Smooth muscle cell (in vitro differentiated cells): ENCODE data around the gene TFB1M. TPM values are rescaled to one million over a fixed set of nuclear protein-coding genes. Genes with fewer than 3 reads are reported as not detected.
"Not testable (repeated sequence)": the region's sequence is repeated elsewhere in the genome, so short reads cannot be mapped to it uniquely, and the experiment has no call there.

Experiments
- DNase-seq: peaks from one replicate; lab custom pipeline; 2025; ENCODE audit not compliant: unreplicated experiment; lab: John Stamatoyannopoulos, UW
- H2AFZ ChIP-seq: fragments of 200-600 bp; sonication (generic); 2 replicates; pipeline ENCODE4 v1.6.0; 2016; ENCODE audit warnings: antibody characterized with exemption, low read depth, mild to moderate bottlenecking
- H3F3A ChIP-seq: fragments of 200-600 bp; sonication (generic); 2 replicates; pipeline ENCODE4 v1.6.0; 2017; ENCODE audit warnings: antibody characterized with exemption, low read depth
- H3K27ac ChIP-seq: fragments of 200-600 bp; sonication (generic); 2 replicates; pipeline ENCODE4 v1.5.1; 2016; ENCODE audit warnings: low read depth, mild to moderate bottlenecking
- H3K27me3 ChIP-seq: fragments of 200-600 bp; sonication (generic); 2 replicates; pipeline ENCODE4 v1.6.1; 2016; ENCODE audit warnings: low read depth, mild to moderate bottlenecking
- H3K36me3 ChIP-seq: fragments of 200-600 bp; sonication (generic); 2 replicates; pipeline ENCODE4 v1.5.1; 2016; ENCODE audit warnings: low read depth
- H3K4me1 ChIP-seq: fragments of 200-600 bp; sonication (generic); 2 replicates; pipeline ENCODE4 v1.5.1; 2016; ENCODE audit warnings: low read depth
- H3K4me2 ChIP-seq: fragments of 200-600 bp; sonication (generic); 2 replicates; pipeline ENCODE4 v1.6.0; 2016; ENCODE audit warnings: mild to moderate bottlenecking
- H3K4me3 ChIP-seq: fragments of 200-600 bp; sonication (generic); 2 replicates; pipeline ENCODE4 v1.5.1; 2016; ENCODE audit warnings: mild to moderate bottlenecking
- H3K79me2 ChIP-seq: fragments of 200-600 bp; sonication (generic); 2 replicates; pipeline ENCODE4 v1.6.0; 2016; ENCODE audit warnings: low read depth, mild to moderate bottlenecking
- H3K9ac ChIP-seq: fragments of 200-600 bp; sonication (generic); 2 replicates; pipeline ENCODE4 v1.6.0; 2016; ENCODE audit warnings: low read depth
- H3K9me3 ChIP-seq: fragments of 200-600 bp; sonication (generic); replicated peaks from 2 replicates; pipeline ENCODE4 v1.5.1; 2016; ENCODE audit warnings: low read depth
- H4K20me1 ChIP-seq: fragments of 200-600 bp; sonication (generic); 2 replicates; pipeline ENCODE4 v1.6.0; 2016; ENCODE audit warnings: low read depth
- WGBS: methylation state at CpG from one replicate; pipeline ENCODE4 v1.1.7; 2016; ENCODE audit warnings: low lambda C conversion rate; 5-methylcytosine and 5-hydroxymethylcytosine counted together
- polyA plus RNA-seq: library from polyadenylated mRNA; unstranded; fragments of >200 nt; fragmentation: Nextera tagmentation; extraction: Ambion mirVana; gene quantifications from 2 replicates; pipeline ENCODE4 v1.2.1, GENCODE V29; 2016
- total RNA-seq: library from RNA; depleted of rRNA; stranded (reverse); fragments of >200 nt; gene quantifications from 2 replicates; pipeline ENCODE4 v1.2.3, GENCODE V29; 2014
- TF ChIP-seq, protein P1 (sequence below): fragments of 200-600 bp; sonication (generic); IDR thresholded peaks from 2 replicates; pipeline ENCODE4 v1.5.1; 2017; ENCODE audit warnings: borderline replicate concordance, mild to moderate bottlenecking, antibody characterized with exemption; ENCODE audit not compliant: insufficient read depth, poor library complexity, severe bottlenecking

Gene TFB1M
- total and polyA plus RNA-seq, 2 experiments from 2014 or later = 12.1 to 16.9 TPM

- H3K27me3 ChIP-seq = no peaks in the 10 kb centered on the region
- H3K9ac ChIP-seq = no peak overlapping the region
- no peaks in the 10 kb centered on the region for H3F3A ChIP-seq
- no peak overlapping the region for H3K4me3 ChIP-seq
- H3K27ac ChIP-seq = no peak overlapping the region
- TF ChIP-seq, protein P1, sequence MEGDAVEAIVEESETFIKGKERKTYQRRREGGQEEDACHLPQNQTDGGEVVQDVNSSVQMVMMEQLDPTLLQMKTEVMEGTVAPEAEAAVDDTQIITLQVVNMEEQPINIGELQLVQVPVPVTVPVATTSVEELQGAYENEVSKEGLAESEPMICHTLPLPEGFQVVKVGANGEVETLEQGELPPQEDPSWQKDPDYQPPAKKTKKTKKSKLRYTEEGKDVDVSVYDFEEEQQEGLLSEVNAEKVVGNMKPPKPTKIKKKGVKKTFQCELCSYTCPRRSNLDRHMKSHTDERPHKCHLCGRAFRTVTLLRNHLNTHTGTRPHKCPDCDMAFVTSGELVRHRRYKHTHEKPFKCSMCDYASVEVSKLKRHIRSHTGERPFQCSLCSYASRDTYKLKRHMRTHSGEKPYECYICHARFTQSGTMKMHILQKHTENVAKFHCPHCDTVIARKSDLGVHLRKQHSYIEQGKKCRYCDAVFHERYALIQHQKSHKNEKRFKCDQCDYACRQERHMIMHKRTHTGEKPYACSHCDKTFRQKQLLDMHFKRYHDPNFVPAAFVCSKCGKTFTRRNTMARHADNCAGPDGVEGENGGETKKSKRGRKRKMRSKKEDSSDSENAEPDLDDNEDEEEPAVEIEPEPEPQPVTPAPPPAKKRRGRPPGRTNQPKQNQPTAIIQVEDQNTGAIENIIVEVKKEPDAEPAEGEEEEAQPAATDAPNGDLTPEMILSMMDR = no peak
- no peaks in the 10 kb centered on the region for H3K4me1 ChIP-seq
- H3K79me2 ChIP-seq = no peaks in the 10 kb centered on the region
- WGBS = 40% methylated on average over 2 of the region's 2 CpGs
- peaks cover 7% of the 10 kb centered on the region for H3K9me3 ChIP-seq
- no peak overlapping the region for H2AFZ ChIP-seq
- no peaks in the 10 kb centered on the region for H4K20me1 ChIP-seq
- H3K4me2 ChIP-seq = no peak overlapping the region
- peaks cover 6% of the 10 kb centered on the region for H3K36me3 ChIP-seq
- no peak for DNase-seq
Observed at GRCh38 chr6:155341130-155341828, 27.0 kb upstream of the TFB1M start.

DNA sequence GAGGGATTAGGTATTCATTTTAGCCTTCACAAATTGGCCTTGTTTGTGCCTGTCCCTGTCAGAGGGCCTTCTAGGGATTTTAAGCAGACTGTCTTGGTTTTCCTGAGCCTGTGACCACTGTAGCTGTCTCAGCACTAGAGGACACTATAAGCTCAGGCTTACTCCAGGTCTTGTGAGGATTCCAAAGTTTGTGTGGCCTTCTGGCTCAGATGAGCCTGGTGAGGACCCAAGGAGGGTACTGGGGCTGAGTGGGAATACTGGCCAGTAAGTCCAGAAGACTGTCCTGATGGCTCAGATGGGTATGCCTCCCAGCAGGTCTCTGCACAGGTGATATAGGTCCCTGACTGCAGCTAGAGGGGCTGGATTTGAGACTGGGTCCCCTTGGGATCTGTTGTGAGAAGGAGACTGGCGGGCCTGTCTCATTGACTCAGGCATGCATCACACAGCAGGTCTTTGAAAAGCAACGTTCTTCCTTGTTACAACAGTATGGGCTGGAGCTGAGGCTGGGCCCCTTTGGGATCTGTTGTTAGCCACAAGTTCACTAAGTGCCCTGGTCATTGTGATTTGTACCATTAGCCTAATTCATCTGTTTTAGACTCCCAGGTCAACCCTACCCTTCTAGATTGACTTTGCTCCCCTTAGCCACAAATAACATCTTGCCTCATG is 26.3 kb upstream of the TFB1M start:
- Histone ChIP-seq H3K9me3 (peaks cover 3% of the 10 kb centered on the region), H2AFZ (no peak overlapping the region), H3K36me3 (peaks cover 6% of the 10 kb centered on the region), H3F3A (no peaks in the 10 kb centered on the region), H3K27ac (no peak overlapping the region), H3K9ac (no peak overlapping the region), H3K4me3 (no peak overlapping the region), H3K4me1 (no peaks in the 10 kb centered on the region), H3K79me2 (no peaks in the 10 kb centered on the region), H3K4me2 (no peak overlapping the region), H4K20me1 (no peaks in the 10 kb centered on the region), H3K27me3 (no peaks in the 10 kb centered on the region)
- TF ChIP-seq, protein P1 = no peak
- DNase-seq = no peak
- WGBS = 70% methylated on average over 2 of the region's 2 CpGs

GRCh38 chr6:155339929-155340328 is 25.6 kb upstream of the TFB1M start:
- not testable (repeated sequence) for H3K36me3 ChIP-seq, H3K27me3 ChIP-seq, H3K4me1 ChIP-seq, H4K20me1 ChIP-seq, H3K9me3 ChIP-seq, H3K79me2 ChIP-seq, H3F3A ChIP-seq, H3K9ac ChIP-seq, H3K4me3 ChIP-seq, H3K4me2 ChIP-seq, H2AFZ ChIP-seq, H3K27ac ChIP-seq, DNase-seq
- WGBS = 71% methylated on average over 4 of the region's 4 CpGs

- H3K27ac ChIP-seq, H3K27me3 ChIP-seq, H3K79me2 ChIP-seq, H4K20me1 ChIP-seq, H3K9me3 ChIP-seq, H3K4me2 ChIP-seq, H2AFZ ChIP-seq, DNase-seq, H3K4me3 ChIP-seq, H3F3A ChIP-seq, H3K9ac ChIP-seq, H3K36me3 ChIP-seq, H3K4me1 ChIP-seq: not testable (repeated sequence)
Observed at GRCh38 chr6:155338237-155338636, 24.0 kb upstream of the TFB1M start.
